Calu3 (cell line): Measurements from ENCODE around the gene PKIG. TPM values are rescaled to one million over a fixed set of nuclear protein-coding genes. Genes with fewer than 3 reads are reported as not detected.

Source experiments
- BruUV-seq: library from RNA; stranded (reverse); fragments of 400-500 nt; replicated peaks from 2 replicates; lab custom pipeline; 2021; lab: Mats Ljungman, UMichigan
- CTCF ChIA-PET: fragments of 300-600 bp; sonication (Branson Sonifier 250); formaldehyde crosslinking; loops from one replicate; lab custom pipeline; 2022; ENCODE audit warnings: antibody characterized with exemption; lab: Charles Lee
- DNase-seq: peaks from one replicate; pipeline ENCODE4 v3.0.0; 2022
- H3K27ac Mint-ChIP-seq: one replicate; pipeline ENCODE4 v1.8.0; 2022; ENCODE audit warnings: mixed read lengths; ENCODE audit not compliant: unreplicated experiment
- H3K27me3 Mint-ChIP-seq: one replicate; pipeline ENCODE4 v1.8.0; 2022; ENCODE audit warnings: mixed read lengths; ENCODE audit not compliant: unreplicated experiment
- H3K36me3 Mint-ChIP-seq: one replicate; pipeline ENCODE4 v1.8.0; 2022; ENCODE audit warnings: mild to moderate bottlenecking, moderate library complexity, mixed read lengths; ENCODE audit not compliant: insufficient read depth, unreplicated experiment
- H3K4me1 Mint-ChIP-seq: one replicate; pipeline ENCODE4 v1.8.0; 2022; ENCODE audit warnings: mild to moderate bottlenecking, low read depth, mixed read lengths; ENCODE audit not compliant: unreplicated experiment
- H3K4me3 Mint-ChIP-seq: one replicate; pipeline ENCODE4 v1.8.0; 2022; ENCODE audit warnings: mild to moderate bottlenecking, low read depth, moderate library complexity, mixed read lengths; ENCODE audit not compliant: unreplicated experiment
- H3K9me3 Mint-ChIP-seq: one replicate; pipeline ENCODE4 v1.8.0; 2022; ENCODE audit warnings: low read depth, mixed read lengths; ENCODE audit not compliant: unreplicated experiment
- intact Hi-C: fragments of 100-400 bp; cut with micrococcal nuclease; formaldehyde crosslinking; loops from one replicate; pipeline ENCODE4 v1.10.0; 2022; ENCODE audit not compliant: unreplicated experiment
- total RNA-seq: library from RNA; stranded (reverse); gene quantifications from 2 replicates; pipeline ENCODE4 v1.2.3, GENCODE V29; 2022
- TF ChIP-seq, protein P1 (sequence below): fragments of 200-600 bp; IDR thresholded peaks from one replicate; pipeline ENCODE4 v1.8.0; 2022; ENCODE audit warnings: antibody characterized with exemption; ENCODE audit not compliant: unreplicated experiment

PKIG gene
- total RNA-seq, 1 experiment from 2014 or later = 6.6 TPM

DNA sequence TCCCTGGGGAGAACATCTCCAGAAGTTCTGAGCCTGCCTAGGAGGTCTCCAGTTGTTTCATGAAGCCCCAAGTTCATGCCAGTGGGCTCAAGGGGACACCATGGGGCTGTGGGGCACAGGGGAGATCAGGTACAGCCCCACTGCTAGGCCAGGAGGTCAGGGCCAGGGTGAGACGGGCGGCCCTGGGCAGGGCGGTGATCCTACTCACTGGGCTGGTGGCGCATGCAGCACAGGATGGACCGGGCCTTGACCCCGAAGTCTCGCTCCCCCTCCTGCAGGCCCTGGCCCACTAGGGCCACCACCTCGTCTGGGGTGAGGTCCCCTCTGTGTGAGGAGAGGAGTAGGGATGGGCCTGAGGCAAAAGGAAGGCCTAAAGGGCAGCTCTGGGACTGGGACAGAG lies 43.0 kb downstream of the PKIG start:
- no peaks in the 10 kb centered on the region for H3K9me3 Mint-ChIP-seq
- no peak overlapping the region for H3K4me3 Mint-ChIP-seq
- intact Hi-C loops = no loop called here
- no peaks in the 10 kb centered on the region for H3K4me1 Mint-ChIP-seq
- no TSS peak for BruUV-seq
- CTCF ChIA-PET = no interaction called here
- no peaks in the 10 kb centered on the region for H3K27me3 Mint-ChIP-seq
- no peak overlapping the region for H3K27ac Mint-ChIP-seq
- no peaks in the 10 kb centered on the region for H3K36me3 Mint-ChIP-seq
- TF ChIP-seq, protein P1, sequence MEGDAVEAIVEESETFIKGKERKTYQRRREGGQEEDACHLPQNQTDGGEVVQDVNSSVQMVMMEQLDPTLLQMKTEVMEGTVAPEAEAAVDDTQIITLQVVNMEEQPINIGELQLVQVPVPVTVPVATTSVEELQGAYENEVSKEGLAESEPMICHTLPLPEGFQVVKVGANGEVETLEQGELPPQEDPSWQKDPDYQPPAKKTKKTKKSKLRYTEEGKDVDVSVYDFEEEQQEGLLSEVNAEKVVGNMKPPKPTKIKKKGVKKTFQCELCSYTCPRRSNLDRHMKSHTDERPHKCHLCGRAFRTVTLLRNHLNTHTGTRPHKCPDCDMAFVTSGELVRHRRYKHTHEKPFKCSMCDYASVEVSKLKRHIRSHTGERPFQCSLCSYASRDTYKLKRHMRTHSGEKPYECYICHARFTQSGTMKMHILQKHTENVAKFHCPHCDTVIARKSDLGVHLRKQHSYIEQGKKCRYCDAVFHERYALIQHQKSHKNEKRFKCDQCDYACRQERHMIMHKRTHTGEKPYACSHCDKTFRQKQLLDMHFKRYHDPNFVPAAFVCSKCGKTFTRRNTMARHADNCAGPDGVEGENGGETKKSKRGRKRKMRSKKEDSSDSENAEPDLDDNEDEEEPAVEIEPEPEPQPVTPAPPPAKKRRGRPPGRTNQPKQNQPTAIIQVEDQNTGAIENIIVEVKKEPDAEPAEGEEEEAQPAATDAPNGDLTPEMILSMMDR = no peak
- DNase-seq = no peak

DNA sequence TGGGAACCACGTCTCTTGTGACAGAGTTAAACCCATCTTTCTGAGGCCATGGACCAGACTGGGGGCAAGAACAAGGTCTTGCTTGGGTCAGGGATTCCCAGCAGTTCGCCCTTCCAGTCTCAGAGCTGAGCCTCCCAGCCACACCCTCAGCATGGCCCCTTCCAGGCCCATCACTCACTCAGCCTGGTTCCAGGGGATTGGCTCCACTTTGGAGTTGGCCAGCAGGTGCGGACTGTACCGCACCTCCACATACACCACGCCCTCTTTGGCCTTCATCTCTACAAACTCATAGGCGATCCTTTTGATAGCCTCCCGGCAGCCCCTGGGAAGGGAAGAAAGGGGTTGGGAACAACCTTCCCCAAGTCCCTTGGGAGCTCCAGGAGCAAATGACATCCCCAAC lies 43.9 kb downstream of the PKIG start:
- BruUV-seq = no TSS peak
- Mint-ChIP-seq H3K4me3 (no peak overlapping the region), H3K27ac (no peak overlapping the region), H3K9me3 (no peaks in the 10 kb centered on the region), H3K27me3 (peaks cover 5% of the 10 kb centered on the region), H3K4me1 (no peaks in the 10 kb centered on the region), H3K36me3 (no peaks in the 10 kb centered on the region)
- DNase-seq = no peak
- TF ChIP-seq, protein P1 = no peak
- intact Hi-C loops = no loop called here
- CTCF ChIA-PET = interaction anchor here (0.5 kb wide), 1 partner anchor 1811 kb away, joined by 4 read pairs; no protein-coding TSS in a partner anchor

DNA sequence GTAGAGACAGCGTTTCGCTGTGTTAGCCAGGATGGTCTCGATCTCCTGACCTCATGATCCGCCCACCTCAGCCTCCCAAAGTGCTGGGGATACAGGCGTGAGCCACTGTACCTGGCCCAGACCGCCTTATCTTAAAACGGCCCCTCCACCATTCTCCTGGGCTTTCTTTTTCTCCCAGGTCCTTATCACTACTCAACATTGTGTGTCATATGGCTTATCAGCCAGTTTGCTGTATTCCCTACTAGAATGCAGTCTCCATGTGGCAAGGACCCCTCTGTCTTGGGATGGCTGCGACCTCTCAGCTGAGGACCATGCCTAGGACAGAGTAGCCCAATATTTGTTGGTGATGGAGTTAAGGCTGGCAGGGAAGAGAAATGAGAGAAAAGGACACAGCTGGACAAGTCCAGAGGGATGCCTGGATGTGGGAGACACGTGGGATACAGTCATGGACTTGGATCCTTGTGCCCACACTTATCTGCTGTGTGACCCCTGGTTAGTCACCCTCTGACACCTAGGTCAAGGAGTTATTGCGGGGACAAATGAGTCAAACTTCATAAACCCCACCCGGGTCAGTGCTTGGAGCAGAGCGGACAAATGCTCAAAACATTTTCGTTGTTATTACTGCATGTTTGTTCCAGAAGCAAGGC lies 45.1 kb downstream of the PKIG start:
- no peak for DNase-seq
- TF ChIP-seq, protein P1 = no peak
- no peak overlapping the region for H3K27ac Mint-ChIP-seq
- intact Hi-C loops = no loop called here
- peaks cover 12% of the 10 kb centered on the region for H3K27me3 Mint-ChIP-seq
- H3K36me3 Mint-ChIP-seq = no peaks in the 10 kb centered on the region
- no peak overlapping the region for H3K4me3 Mint-ChIP-seq
- no peaks in the 10 kb centered on the region for H3K4me1 Mint-ChIP-seq
- CTCF ChIA-PET = interaction anchor here (0.6 kb wide), 1 partner anchor 26 kb away, joined by 3 read pairs; no protein-coding TSS in a partner anchor
- no TSS peak for BruUV-seq
- no peaks in the 10 kb centered on the region for H3K9me3 Mint-ChIP-seq

DNA sequence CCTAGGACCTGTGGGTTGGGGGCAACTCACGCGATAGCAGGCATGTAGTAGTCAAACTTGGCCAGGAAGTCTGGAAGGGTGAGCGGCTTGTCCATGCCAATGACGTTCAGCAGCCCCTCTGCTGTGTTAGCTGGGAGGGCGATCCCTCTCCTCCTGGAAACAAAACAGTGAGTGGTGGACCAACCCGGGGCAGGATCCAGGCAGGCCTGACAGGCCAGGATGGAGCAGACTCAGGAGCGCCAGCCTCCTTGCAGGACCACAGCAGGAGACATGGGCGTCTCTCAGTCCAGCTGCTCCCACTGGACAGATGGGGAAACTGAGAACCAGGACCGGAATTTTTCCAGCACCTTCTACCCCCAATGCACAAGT lies 46.6 kb downstream of the PKIG start:
- BruUV-seq = no TSS peak
- Mint-ChIP-seq H3K4me1 (no peaks in the 10 kb centered on the region), H3K36me3 (no peaks in the 10 kb centered on the region), H3K4me3 (no peak overlapping the region), H3K9me3 (no peaks in the 10 kb centered on the region), H3K27ac (no peak overlapping the region), H3K27me3 (peaks cover 12% of the 10 kb centered on the region)
- CTCF ChIA-PET = interaction anchor here (1.3 kb wide), 1 partner anchor 18 kb away, joined by 3 read pairs; no protein-coding TSS in a partner anchor
- intact Hi-C loops = no loop called here
- TF ChIP-seq, protein P1 = no peak
- no peak for DNase-seq
